ENCODE data around the gene ALCAM.

The ALCAM gene

DNA sequence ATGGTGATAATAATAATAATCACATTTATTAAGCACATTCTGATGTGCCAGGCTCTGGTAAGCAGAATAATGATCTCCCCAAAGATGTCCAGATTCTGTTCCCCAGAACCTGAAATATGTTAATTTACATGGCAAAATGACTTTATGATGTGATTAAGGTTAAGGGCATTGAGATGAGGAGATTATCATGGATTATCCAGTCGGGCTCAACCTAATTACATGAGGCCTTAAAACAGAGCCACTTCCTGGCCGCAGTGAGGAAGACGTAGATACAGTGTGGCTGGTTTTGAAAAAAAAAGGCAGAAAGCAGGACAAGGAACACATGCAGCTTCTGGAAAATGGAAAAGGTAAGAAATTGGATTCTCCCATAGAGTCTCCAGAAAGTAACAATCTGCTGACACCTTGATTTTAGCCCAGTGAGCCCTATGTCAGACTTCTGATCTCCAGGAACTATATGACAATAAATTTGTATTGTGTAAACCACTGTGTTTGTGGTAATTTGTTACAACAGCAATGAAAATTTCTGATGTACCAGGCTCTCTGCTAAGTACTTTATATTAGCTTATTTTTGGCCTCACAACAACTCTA lies 126.7 kb downstream of the ALCAM start:
- DNase-seq (ENCODE audit: low read depth), result no peak

GRCh38 chr3:105495021-105495420 lies 128.3 kb downstream of the ALCAM start:
- DNase-seq (ENCODE audit: low read depth), result peak; percentile 88

- DNase-seq (ENCODE audit: low read depth), result no peak
Observed at GRCh38 chr3:105496343-105496742, 129.6 kb downstream of the ALCAM start.

DNA sequence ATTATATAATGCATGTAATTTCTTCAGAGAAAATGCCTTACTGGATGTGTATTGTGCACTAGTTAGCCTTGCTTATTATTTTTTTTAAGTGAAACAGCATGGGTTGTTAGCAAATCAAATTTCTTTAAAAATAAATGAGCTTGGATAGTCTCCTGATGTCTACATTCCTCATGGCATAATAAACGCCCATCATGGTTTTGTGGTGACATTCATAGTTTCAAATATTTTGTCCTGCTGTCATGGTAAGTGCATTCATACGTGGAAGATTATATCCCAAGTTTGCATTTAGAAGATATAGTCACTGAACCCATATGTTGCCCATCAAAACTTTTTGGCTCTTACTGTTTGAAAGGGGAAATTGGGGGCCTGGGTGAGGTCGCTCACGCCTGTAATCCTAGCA lies 130.7 kb downstream of the ALCAM start:
- DNase-seq (ENCODE audit: low read depth), result peak; percentile 58

DNA sequence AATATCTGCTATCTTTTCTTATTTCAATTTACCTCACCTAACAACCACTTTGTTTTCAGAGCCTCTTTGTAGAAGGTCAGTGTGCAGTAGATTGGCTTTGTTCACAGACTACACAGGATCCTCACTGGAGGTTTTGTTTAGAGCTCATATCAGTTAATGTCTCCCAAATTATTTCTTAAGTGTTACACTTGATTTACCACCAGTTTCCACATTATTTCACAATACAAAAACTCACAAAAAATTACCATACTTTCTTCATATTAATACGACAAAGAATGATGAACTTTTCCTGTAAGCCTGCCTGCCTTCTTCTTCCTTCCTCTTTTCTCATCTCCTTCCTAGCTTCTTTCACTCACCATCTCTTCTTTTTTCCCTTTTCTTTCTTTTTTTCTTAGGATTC lies 133.3 kb downstream of the ALCAM start:
- no peak for DNase-seq (ENCODE audit: low read depth)

- no peak for DNase-seq (ENCODE audit: low read depth)
Observed at GRCh38 chr3:105502333-105502732, 135.6 kb downstream of the ALCAM start.

GRCh38 chr3:105503191-105503593 lies 136.5 kb downstream of the ALCAM start:
- no peak for DNase-seq (ENCODE audit: low read depth)

DNA sequence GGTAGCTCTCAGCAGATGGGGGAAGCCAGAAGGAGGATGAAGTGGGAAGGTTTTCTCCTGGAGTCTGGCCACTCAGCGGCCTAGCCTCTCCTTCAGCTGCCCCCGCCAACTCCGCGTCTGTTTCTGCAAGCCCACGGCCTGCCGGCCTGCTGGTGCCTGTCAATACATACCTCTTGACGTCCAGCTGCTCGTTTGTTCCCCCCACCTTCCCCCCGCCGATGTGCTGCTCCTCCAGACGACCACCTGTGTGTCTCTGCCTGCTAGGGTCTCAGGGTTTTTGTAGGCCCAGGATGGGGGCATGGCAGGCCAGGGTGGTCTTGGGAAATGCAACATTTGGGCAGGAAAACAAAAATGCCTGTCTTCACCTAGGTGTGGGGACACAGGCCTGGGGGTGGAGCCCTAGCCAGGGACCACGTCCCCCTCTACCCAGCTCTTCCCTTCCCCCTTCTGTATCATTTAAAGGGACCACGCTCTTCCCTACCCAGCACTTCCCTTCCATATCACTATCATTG lies 137.8 kb downstream of the ALCAM start:
- no peak for DNase-seq (ENCODE audit: low read depth)

- no peak for DNase-seq (ENCODE audit: low read depth)
Observed at GRCh38 chr3:105505170-105505569, 138.5 kb downstream of the ALCAM start.

- DNase-seq (ENCODE audit: low read depth), result peak; percentile 63
Observed at GRCh38 chr3:105511031-105511430, 144.3 kb downstream of the ALCAM start.

GRCh38 chr3:105512061-105512460 lies 145.4 kb downstream of the ALCAM start:
- no peak for DNase-seq (ENCODE audit: low read depth)

DNA sequence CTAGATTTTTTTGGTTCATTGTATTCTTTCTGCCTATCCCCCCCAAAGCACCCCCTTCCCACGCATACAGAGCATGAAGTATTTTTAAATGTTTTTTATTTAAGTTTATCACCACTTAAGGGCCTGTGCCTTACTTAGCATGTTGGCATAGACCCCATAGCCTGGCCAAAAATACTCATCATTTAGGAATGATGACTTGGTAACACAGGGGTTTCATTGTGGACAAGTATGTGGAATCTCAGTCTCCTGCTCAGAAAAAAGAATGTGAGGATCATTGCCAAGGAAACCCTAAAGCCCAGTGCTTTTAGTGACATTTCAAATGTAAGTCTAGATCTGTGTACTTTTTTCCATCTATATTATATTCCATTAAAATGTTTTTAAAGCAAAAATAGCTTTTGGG lies 146.3 kb downstream of the ALCAM start:
- DNase-seq (ENCODE audit: low read depth), result peak; percentile 93

DNA sequence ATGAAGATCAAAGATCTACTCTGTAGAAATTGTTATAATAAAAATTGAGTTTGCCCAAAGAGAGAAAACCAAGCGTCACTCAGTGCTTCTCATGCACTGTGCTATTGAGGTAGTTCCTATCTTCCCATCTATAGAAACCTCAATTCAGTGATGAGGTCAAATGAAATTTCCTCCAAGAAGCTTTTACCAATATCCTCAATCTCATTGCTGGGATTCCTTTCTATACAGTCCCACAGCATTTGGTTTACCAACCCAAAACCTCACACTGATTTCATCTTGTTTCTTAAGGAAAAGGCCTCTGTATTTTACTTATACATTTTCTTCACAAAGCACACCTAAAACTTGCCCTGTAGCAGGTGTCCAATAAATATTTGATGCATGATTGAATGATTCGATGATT lies 147.2 kb downstream of the ALCAM start:
- peak; percentile 65 for DNase-seq (ENCODE audit: low read depth)

DNA sequence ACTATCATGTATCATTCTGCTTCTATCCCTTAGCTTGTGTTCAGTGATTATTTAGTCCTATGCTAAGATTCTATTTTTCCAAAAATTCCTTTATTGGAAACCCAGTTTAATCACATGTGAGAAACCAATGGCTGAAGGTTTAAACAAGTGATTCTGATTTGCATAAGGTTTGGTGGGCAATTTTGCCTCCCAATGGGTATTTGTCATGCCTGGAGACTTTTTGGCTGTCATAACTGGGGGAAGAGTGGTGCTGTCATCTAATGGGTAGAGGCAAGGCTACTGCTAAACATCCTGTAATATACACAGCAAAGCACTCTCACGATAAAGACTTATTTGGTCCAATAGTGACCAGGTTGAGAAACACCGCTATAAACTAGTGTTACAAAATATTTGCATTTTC lies 148.7 kb downstream of the ALCAM start:
- no peak for DNase-seq (ENCODE audit: low read depth)

DNA sequence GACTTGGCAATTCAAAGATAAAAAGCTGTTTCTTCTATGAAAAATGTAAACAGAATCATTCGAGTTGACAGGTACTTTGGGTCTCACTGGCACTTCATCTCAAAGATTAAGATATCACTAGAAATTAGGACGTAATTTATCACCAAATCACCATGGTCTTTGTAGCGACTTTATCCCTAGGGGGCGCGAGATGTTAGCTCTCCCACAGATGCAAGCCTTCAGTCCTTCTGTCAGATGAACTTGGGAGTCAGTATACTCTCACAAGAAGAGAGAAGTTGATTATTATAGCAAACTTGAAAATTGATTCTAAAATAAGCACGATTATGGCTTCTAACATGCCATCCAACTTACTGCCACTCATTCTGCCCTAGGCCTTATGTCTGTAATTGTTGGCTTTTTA lies 150.3 kb downstream of the ALCAM start:
- DNase-seq (ENCODE audit: low read depth), result no peak

GRCh38 chr3:105518203-105518602 lies 151.5 kb downstream of the ALCAM start:
- no peak for DNase-seq (ENCODE audit: low read depth)

- DNase-seq (ENCODE audit: low read depth), result peak; percentile 76
Observed at GRCh38 chr3:105518806-105519418, 152.2 kb downstream of the ALCAM start.

GRCh38 chr3:105521770-105522169 lies 155.1 kb downstream of the ALCAM start:
- no peak for DNase-seq (ENCODE audit: low read depth)

DNA sequence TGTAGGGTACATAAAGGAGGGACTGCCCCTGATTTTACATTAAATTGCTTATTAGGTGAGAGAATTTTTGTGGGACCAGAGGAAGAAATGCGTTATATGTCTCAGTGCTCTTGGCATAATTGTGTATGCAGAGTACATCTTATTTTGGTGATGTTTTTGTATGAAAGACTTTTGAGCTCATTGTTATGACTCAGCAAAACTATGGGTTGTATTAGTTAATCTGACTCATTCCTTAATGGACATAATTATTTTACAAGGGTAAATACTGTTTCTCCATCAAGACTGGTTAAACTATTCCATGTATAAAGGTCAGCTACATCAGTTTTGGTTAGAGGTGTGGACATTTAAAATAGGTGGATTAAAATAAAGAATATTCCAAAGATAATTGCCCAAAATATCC lies 156.8 kb downstream of the ALCAM start:
- peak; percentile 64 for DNase-seq (ENCODE audit: low read depth)

DNA sequence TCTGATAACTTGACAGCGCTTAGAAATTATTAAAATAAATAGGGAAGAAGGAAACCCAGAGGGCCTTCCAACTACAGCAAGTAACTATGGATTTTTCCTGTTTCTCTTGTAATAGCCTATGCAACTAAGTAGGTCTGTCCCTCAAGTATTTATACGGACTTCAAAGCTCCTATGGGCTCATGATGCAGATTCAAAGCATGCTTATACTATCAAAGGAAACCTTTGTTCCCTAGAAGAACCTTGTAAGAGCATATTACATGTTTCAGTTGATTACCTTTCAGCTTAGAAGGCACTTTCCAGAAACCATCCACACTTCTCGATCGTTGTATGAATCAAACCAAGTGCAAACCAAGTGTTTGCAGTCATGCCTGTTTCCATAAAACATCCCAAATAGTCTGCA lies 158.8 kb downstream of the ALCAM start:
- no peak for DNase-seq (ENCODE audit: low read depth)

DNA sequence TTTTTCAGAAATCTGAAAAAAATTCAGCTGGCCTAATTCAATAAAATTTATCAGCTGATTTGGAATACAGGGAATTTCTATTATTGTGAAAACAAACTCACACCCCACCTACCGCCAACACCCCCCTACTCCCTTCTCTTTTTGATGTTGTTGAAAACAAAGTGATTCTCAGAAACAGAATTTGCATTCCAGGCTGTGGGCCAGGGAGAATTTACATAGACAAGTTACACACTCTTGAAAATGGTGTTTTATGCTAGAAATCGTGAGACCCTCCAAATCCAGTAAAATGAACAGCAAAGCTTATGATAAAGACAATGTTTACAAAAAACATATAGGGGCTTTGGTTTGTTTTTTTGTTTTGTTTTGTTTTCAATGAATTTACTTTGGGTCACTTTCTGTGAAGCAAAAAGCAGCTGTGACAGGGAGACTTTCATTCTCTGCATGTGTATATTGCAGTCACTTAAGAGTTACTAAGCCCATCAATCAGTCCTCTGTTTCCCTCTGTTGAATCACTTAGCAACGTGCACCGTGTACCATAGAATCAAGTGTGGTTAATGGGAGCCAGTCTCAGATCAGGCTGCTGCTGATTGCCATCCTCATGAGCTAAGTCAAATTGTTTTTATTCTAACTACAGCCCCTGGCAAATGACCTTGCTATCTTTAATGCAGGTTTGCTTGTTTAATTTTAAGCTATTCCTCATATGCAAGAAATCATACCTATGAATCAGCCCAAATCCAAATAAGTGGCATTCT lies 159.8 kb downstream of the ALCAM start:
- peak; percentile 53 for DNase-seq (ENCODE audit: low read depth)

GRCh38 chr3:105527535-105527934 lies 160.8 kb downstream of the ALCAM start:
- no peak for DNase-seq (ENCODE audit: low read depth)

DNA sequence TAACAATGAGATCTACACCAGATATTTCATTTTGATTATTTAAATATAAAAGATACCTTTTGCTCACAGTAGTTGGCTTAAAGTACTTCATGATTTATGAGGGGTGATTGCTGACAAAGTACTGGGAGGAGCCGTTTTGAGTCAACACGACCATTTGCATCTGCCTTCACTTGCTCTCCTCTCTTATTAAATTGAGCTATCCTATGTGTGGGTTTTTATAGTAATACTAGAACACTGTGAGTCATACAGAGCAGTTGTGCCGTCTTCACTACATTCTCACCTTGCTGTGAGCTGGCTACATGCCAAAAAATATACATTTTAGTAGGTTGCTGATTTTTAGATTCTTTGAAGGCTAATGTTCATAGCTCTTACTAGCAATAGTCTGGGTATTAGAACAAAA lies 161.2 kb downstream of the ALCAM start:
- peak; percentile 37 for DNase-seq (ENCODE audit: low read depth)

Data from EH (cell line).